ENCODE results near the gene ZDHHC18.
"Not testable (repeated sequence)": the region's sequence is repeated elsewhere in the genome, so short reads cannot be mapped to it uniquely, and the experiment has no call there.

ZDHHC18 gene

DNA sequence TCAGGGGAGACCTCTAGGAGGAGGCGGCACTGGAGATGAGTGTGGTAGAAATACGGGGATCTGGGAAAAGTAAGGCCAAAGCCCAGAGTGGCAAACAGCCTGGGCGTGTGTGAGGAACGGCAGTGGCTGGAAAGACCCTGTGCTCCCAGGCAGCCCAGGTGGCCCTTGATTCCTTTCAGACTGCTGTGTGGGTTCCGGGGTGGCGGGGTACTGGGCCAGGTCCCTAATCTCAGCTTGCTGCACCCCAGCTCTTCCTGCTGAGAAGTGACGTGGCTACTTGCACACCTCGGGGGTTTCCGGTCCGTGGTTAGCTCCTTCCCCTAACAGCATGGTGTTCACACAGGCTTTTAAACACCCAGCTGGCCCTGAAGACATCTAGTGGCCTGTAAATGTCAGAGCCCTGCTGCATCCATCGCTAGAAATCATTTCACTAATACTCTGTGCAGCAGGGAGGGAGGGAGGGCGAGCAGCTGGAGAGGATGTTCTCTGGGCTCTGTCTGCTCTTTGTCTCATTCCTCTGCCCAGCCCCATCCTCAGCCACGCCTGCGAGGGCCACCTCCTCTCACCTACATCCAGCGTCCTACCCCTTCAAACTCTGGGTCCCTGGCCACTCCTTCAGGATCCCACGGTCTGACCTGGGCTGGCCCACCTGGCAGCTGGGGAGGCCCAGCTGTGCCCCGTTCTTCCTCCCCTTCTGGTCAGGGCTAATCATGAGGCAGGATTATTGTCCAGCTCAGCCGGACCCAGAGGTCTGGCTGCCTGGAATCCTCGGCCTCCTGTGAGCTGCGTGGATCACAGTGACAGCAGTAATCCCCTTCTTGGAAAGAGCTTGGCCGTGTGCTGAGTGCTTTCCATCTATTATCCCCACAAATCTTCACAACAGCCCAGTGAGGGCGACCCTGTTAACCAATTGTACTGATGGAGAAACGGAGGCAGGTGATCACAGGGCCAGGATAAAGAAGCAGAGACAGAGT, 7.2 kb downstream of the ZDHHC18 start:
- DNase-seq (ENCODE audit: low read depth, low spot score) = no peak

DNA sequence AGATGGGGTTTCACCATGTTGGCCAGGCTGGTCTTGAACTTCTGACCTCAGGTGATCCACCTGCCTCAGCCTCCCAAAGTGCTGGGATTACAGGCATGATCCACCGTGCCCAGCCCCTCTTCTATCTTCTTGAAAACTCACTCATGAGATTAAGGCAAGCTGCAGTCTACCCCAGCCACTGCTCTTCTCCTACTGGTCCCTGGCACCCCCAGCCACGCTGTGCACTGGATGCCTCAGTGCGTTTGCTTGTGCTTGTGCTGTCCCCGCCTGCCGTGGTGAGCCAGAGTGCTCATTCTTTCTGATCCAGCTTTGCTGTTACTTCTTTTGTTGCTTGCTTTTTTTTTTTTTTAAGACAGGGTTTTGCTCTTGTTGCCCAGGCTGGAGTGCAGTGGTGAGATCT, 11.2 kb downstream of the ZDHHC18 start:
- not testable (repeated sequence) for DNase-seq (ENCODE audit: low read depth, low spot score)

DNA sequence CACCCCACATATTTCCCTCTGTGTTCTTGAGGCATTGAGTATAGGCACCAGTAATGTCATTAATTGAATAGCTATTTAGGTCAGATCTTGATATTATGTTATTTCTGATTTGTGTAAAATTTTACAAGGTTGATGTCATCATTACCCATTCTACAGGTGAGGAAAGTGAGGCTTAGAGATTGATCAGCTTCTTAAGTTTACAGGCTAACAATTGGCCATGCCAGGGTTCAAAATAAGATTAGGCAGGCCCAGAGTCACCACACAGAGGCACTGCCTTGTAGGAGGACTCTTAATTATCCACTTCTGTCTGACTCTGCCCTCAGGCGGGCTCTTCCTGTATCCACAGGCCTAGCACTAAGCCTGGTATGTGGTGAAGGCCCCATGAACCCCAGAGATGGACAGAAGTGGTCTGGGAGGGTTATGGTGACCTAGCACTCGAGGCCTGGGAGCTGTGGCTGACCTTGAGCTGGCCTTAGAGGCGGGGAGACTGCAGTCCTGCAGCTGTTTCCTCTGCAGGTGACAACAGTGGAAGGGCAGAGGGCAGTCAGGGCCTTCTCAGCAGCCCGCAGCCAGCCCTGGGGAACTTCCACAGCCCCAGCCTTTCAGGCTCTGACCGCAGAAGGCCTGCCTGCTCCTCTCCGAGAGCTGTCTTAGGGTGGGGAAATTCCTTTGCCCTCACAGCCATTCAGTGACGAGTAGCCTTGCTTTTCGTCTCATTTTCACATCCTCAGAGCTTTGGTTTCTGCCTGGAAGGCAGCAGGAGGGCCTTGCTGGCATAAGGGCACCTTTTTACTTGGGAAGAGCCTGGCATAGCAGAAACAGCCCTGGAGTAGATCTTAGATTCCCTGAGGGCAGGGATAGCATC, 12.2 kb downstream of the ZDHHC18 start:
- DNase-seq (ENCODE audit: low read depth, low spot score) = no peak

DNA sequence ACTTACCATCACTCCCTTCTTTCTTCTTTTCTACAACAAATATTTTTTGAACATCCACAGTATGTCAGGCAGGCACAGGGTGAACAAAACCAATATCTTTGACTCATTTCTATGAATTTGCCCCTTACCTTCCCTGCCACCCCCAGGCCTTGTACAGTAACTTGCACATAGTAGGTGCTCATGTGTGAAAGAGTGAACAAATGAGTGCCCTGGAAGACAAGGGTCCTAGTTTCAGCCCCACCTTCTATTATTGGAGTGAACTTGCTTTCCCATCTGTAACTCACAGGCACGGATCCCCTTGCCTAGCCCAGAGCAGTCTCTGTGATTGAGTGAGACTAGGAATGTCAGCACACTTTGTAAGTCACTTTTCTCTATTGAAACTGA, 12.8 kb downstream of the ZDHHC18 start:
- DNase-seq (ENCODE audit: low read depth, low spot score) = no peak

DNA sequence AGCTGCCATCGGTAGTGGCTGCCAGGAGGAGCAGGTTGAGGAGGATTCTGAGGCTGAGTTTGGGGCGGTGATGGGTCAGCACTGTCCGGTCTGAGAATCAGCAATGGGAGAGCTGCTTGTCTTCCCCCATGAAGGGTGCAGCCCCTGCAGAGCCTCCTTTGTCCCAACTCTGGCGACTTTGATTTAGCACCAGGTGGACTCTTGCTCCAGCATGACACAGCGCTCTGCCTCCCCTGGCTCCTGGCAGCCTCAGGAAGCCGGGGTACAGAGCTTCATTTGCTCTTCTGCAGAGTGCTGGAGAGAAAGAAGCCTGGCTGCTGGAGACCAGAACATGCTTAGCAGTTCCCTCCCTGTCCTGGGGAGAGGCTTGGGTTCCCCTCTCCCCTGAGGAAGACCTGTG, 13.3 kb downstream of the ZDHHC18 start:
- no peak for DNase-seq (ENCODE audit: low read depth, low spot score)

DNA sequence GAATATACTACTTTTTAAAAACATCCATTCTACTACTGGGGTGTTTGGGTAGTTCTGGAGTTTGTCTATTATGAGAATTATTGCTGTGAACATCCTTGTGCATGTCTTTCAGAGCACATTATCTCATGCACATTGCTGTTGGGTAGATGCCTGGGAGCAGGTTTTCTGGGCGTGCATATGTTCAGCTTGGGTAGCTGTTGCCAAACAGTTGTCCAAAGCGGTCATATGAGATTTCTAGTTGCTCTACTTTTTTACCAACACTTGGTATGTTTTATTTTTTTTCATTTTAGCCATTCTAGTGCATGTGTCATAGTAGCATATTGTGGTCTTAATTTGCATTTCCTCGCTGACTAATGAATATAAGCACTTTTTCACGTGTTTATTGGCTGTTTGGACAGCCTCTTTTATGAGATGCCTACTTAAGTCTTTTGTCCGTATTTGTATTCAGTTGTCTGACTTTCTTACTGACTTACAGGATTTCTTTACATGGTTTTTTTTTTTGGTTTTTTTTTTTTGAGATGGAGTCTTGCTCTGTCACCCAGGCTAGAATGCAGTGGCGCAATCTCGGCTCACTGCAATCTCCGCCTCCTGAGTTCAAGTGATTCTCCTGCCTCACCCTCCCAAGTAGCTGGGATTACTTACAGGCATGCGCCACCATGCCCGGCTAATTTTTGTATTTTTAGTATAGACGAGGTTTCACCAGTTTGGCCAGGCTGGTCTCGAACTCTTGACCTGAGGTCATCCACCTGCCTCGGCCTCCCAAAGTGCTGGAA, 18.1 kb downstream of the ZDHHC18 start:
- no peak for DNase-seq (ENCODE audit: low read depth, low spot score)

DNA sequence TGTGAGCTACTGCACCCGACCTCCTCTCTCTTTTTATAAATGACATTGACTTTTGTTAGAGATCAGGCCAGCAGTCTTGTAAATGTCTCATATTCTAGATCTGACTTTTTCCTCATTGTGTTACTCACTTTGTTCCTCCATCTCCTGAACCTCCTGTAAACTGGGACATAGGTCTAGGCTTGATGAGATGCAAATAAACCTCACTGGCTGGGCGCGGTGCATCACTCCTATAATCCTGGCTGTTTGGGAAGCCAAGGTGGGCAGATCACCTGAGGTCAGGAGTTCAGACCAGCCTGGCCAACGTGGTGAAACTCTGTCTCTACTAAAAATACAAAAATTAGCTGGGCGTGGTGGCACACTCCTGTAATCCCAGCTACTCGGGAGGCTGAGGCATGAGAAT, 21.3 kb downstream of the ZDHHC18 start:
- DNase-seq (ENCODE audit: low read depth, low spot score) = not testable (repeated sequence)

DNA sequence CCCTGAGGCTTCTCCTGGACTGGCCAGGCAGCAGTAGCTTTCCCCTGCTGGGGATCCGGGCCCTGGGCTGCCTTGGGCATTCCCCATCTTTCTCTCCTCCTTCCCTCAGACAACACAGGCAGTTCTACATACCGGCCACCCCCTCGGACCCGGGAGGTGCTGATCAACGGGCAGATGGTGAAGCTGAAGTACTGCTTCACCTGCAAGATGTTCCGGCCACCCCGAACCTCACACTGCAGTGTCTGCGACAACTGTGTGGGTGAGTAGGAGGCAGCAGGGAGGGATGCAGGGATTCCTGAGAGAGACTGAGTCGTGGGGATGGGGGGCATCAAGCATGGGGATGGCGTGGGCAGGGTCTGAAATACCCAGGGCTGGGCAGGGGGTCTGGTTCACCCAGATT, 22.0 kb downstream of the ZDHHC18 start:
- DNase-seq (ENCODE audit: low read depth, low spot score) = no peak

DNA sequence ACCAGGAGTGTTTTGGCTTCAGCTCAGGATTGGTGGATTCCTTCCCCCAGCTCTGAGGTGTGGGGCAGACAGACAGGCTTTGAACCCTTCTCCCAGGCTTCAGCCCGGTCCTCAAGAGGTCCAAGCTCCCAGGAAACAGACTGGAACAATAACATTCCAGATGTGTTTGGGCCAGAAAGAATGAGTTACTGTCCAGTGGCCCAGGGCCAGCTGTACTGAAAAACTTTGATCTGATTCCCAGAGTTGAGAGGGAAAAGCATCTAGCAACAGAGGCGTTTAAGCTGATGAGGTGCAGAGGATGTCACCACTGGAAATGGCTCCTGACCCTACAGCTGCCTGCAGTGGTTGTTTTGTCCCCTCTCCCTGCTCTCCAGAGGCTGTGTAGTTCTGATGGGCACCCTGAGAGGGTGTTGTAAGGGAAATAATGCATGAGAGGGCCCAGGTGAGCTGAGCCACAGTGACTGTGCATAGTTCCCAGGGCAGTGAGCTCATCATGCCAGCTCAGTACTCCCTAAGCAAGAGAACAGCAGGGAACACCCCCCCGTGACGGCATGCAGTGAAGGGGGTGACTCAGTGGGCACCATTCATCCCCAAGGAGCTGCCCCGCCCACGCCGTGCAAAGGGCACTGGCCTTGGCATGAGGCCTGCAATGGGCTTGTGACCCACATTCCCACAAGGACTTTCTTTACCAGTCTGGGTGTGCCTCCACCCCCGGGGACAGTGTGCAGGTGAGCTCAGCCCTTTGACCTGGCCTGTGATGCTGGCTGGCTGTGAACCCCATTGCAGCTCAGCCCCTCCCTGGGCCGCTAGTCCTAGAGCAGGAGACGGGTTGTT, 22.7 kb downstream of the ZDHHC18 start:
- no peak for DNase-seq (ENCODE audit: low read depth, low spot score)

DNA sequence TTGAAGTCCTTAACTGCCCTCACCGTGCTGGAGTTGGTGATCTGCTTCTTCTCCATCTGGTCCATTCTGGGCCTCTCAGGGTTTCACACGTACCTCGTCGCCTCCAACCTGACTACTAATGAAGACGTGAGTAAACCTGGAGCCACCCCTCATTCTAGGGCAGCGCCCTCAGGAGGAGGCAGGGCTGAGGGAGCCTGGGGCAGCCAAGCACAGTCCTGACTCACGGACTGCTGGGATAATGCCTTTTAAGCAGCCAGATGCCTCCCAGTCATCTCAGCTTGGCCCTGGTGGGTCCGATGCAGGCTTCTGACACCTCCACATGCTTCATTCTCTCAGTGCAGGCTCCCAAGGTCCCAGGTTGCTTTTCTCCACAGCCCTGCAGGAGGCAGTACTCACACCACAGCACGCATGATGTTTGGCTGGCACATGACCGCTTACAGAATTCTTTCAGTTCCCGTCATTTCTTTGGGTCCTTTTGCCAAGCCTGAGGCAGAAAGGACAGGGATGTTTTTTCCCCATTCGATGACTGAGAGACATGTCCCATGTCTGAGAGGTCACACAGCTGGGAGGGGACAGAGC, 24.7 kb downstream of the ZDHHC18 start:
- no peak for DNase-seq (ENCODE audit: low read depth, low spot score)

DNA sequence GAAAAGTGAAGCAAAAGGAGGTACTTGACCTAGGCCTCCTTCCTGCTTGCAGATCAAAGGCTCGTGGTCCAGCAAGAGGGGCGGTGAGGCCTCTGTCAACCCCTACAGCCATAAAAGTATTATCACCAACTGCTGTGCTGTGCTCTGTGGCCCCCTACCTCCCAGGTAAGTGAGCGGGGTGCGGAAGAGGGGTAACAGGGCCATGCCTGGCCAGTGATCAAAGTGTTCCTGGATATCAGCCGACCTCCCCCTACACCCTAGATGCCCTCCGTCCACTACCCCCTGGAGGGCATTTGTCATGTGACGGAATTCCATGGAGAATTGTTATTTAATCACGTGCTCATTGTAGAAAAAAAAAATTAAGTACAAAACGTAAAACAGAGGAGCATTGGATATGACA, 26.2 kb downstream of the ZDHHC18 start:
- DNase-seq (ENCODE audit: low read depth, low spot score) = no peak

DNA sequence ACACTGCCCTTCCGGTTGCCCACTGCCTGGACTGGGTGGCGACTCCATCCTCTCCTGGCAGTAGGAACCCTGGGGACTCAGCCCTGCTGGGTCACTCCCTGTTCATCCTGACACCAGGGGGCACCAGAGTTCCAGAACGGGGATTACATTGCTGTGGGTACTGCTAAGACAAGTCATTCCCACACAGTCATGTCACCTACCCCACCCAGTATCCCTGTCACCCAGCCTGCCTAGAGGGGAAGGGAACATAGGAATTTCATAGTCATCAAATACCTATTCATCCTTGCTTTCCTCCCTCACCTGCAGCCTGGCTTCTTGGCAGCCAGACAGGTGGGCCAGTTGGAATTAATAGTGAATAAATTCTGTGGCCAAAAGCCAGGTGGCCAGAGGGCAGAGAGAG, 26.7 kb downstream of the ZDHHC18 start:
- DNase-seq (ENCODE audit: low read depth, low spot score) = no peak

DNA sequence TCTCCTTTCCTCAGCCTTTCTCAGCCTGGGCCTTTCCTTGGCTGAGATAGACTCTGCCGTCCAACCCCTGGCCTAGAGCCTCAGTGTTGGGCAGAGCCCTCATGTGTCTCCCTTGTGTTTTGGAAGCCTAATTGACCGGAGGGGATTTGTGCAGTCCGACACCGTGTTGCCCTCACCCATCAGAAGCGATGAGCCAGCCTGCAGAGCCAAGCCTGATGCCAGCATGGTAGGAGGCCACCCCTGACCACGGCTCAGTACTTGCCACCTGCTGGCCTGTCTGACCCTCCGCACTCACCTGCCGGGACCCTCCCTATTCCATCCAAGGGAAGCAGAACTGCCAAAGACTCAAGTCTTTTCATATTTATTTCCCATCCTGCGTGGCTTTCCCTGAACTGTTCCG, 27.1 kb downstream of the ZDHHC18 start:
- DNase-seq (ENCODE audit: low read depth, low spot score) = no peak

DNA sequence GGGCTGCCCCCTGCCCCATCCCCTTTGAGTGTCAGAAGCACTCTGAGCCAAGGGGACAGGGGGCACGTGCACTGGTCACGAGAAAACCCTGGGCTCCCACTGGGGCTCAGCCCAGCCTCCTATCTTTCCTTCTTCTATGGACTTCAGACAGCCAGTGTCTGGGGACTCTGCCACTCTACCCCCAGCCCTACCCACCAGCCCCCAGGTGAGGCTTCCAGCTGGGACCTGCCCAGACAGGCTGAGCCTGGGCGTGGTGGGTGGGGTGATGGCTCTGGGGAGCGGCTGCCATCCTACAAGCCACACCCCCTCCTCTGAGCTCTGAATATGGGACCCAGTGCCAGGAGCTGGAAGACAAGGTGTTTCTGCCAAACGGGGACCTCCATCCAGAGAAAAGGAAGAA, 28.4 kb downstream of the ZDHHC18 start:
- no peak for DNase-seq (ENCODE audit: low read depth, low spot score)

DNA sequence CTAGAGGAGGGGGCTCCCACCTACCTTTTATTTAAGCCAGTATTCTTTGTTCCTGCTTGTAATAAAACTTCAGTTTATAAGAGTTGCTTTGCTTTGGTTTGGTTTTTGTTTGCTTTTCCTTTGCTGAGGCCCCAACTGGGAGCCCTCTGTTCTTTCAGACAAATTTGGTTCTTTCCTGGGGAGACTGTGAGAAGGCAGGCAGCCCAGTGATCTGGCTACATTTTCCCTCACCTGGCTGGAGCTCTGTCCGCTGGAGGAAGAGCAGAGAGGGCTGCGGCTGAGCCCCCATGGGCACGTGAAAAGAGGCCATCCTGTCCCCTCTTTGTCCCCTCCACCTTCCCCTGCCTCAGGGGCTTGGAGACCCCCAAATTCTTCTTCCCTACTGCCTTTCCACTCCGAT, 29.1 kb downstream of the ZDHHC18 start:
- DNase-seq (ENCODE audit: low read depth, low spot score) = no peak

DNA sequence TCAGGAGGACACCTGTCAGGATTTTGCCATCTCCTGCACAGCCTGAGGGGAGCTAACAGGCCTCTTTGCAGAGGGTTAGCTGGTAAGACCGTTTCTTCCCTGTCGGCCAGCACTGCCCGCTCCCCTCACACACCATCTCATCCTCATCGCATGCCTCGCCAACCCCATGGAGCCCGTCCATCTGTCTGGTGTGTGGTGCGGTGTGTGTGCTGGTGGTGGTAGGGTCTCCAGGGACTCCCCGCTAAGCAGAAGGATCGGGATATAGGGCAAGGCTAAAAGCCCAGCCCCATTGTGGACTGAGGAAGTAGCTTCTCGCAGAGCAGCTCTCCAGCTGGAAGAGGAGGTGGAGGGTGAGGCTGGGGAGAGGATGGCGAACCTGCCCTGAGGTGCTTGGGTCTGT, 29.7 kb downstream of the ZDHHC18 start:
- DNase-seq (ENCODE audit: low read depth, low spot score) = no peak

DNA sequence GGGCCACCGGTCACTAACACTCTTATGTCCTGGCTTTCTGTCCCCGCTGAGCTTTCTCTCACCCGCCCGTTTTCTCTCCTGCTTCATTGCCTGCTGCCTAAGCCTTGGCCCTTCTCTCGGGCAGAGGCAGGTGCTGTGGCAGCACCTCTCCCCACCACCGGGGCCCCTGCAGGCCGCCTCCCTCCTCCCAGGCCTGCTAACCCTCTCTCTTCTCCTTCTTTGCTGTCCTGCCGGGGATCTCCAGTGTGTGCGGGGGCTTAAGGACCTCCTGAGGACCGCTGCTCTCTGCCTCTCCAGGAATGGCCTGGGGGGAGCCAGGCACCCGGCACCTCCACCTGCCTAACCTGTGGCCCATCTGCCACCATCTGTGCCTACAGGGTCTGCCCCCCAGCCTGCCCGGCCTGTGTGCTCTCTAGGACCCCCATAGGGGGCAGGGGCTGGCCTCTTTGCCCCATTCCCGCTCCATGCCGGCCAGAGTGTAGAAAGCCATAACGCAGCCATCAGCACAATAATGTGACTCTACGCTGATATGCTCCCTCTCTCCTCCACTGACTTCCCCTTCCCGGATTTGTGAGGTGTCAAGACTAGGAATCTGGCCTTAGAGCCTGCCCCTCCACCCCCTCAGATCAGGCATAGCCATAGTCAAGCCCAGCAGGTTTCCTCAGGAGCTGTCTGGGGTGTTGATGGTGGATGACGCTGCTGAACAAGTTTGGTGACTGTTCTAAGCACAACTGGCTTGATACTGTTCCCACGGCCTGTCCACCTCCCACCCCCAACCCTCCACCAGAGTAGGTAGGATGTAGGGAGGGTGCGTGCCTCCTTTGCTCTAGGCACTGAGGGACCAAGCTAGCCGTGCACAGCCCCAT, 30.3 kb downstream of the ZDHHC18 start:
- DNase-seq (ENCODE audit: low read depth, low spot score) = no peak

DNA sequence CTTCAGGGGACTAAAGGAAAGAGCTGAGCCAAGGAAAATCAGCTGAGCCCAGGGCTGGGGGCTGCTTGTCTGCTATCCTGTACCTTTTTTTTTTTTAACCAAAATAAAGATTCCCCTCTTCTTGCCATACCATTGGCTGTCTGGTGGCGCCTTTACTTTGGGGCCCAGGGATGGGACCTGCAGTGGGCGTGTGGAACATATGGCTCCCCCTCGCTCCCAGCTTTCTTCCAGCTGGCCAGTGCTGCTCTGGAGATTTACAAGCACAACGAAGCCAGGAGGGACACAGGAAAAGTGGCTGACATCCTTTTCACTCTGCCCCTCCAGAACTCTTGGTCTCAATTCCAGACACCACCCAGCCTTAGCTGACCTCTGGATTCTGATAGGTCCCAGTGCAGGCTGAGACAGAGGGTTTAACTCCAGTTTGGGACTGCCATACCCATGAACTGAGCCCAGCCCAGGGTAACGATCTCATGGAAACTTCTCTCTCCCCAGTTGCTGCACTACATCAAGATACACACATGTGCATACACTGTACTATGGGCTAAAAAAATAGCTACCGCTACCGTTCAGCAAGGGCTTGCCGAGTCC, 31.1 kb downstream of the ZDHHC18 start:
- DNase-seq (ENCODE audit: low read depth, low spot score) = no peak

DNA sequence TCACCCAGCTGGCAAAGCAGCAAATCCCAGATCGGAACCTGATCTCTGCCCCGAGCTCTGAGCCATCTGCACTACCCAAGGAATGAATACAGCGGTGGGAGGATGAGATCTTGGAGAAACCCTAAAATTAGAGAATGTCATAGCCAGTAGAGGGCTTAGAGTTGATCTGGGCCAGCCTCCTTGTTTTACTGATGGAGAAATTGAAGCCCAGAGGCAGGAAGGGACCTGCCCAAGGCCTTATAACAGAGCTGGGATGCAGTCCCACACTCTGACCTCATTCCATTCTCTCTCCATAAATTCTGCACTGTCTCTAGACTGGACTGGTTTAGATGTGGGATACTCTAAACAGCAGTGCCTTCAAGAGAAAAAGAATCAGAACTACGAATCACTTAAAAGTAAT, 31.7 kb downstream of the ZDHHC18 start:
- DNase-seq (ENCODE audit: low read depth, low spot score) = no peak
